HG03571 (cell line): ENCODE measurements around the gene C12orf57.

Experiments used
- ATAC-seq: cut with Tn5 transposase; IDR thresholded peaks from one replicate; pipeline ENCODE4 v1.9.1; 2021; ENCODE audit not compliant: unreplicated experiment

The C12orf57 gene

DNA sequence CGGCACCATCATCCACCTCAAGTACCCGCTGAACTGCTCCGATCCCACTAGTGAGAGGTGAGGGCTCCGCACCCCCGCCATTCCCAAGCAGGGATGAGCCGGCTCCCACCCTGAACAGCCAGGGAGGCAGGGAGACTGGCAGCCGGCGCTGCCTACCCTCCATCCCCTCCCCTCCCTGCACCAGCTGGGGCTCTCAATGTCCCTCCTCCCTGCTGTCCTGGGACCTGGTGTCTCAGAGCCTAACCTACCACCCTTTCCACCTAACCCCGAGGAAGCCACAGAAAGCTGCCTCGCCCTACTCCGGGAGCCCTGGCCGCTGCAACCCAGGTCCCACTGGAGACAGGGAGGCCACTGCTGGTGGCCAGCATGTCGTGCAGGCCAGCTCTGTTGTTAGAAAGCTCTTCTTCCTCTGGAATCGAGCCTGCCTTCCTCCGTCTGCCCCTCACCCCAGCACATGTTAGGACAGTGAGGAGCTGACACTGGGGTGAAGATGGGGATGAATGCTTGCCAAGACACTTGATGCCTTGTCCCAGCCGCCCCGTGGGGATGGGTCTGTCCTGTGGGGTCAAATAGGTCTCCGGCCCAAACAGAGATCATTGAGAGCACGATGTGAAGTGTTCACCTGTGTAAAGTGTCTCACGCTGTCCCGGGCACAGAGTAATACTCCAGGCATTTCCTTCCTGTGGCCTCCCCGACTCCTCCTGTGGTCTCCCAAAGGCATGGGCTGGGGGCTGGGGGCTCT lies 8.5 kb downstream of the C12orf57 start:
- ATAC-seq, result no peak

DNA sequence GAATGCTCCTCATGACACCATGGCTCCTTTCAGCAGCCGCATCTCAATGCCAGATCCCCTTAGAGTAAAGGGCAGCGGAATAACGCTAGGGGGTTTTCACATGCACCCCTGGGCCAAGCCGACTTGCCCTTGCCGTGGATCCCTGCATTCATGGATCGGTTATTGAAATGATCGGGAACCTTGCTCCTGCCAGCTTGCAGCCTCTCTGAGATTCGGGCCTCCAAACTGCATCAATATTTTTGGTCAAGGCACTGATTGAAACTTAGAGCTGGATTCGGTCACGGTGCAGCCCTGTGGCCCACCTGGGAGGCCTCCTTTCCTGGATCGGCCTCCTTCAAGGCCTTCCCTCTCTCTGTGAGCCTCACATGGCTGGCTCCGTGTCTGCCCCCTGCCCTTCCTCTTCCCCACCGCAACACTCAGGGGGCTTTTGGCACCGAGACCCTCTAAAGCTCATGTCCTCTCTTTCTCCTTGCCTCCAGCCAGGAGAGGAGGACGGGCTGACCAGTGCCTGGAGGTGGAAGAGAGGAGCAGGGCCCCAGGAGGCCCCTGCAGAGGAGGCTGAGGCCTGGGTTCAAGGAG lies 9.1 kb downstream of the C12orf57 start:
- no peak for ATAC-seq

DNA sequence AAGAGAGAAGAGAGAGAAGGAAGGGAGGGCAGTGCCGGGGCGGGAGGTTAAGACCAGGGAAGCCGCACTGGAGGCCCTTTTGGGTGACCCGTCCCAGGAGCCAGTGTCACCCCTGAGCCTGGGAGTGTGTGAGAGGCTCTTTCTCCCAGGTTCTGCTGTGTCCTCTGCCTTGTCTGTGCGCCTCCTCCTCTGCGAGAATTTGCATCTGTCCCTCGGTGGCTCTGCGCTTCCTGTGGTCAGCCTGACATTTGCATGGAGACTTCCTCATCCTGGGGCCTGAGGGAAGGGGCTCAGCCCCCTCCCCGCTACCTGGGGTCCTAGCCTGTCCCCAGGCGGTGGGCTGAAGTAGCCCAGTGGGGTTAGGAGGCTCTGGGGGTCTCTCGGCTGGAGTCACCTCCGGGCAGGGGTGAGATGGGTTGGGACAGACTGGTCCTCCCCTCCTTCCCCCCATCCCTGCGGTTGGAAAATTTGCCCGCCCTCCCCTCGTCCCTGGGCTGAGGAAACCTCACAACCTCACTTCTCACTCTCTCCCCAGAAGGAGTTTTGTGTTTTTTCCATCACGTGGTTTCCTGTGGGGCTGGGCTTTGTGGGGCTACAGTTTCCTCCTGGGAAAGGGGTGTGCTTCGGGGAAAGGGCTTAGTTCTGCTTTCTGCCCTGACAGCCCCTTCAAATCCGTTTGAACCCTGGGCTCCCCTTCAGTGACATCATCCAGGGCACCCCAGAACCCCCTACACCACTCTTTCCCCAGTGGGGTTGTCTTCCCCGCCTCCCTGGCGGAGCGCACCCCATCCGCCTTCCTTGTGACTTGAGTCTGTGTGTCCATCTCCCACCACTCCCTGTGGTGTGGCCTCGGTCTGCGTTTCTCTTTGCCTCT lies 9.9 kb downstream of the C12orf57 start:
- ATAC-seq, result peak; percentile 42

DNA sequence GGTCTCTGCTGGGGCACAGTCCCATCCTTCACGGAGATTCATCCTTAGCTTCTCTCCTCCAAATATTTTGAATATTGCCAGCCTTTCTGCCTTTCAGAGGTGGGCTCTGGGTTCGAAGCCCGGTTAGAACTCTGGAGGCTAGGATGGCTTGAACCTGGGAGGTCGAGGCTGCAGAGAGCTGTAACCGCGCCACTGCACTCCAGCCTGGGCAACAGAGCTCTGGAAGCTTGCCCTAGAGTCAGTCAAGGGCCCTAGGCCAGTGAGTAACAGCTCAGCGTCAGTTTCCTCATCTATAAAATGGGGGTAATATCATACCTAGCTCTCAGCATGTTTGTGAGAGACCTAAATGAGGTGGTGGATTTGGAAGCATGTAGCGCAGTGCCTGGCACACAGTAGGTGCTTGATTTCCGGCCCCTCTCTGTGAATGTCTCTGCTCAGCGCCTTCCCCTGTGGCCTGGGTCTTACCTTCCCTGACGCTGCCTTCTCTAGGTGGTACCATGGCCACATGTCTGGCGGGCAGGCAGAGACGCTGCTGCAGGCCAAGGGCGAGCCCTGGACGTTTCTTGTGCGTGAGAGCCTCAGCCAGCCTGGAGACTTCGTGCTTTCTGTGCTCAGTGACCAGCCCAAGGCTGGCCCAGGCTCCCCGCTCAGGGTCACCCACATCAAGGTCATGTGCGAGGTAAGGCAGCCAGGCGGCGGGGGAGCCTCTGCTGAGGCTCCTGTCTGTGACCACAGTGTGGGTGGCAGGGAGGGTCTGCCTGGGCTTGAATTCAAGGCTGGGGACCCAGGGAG lies 10.7 kb downstream of the C12orf57 start:
- no peak for ATAC-seq

DNA sequence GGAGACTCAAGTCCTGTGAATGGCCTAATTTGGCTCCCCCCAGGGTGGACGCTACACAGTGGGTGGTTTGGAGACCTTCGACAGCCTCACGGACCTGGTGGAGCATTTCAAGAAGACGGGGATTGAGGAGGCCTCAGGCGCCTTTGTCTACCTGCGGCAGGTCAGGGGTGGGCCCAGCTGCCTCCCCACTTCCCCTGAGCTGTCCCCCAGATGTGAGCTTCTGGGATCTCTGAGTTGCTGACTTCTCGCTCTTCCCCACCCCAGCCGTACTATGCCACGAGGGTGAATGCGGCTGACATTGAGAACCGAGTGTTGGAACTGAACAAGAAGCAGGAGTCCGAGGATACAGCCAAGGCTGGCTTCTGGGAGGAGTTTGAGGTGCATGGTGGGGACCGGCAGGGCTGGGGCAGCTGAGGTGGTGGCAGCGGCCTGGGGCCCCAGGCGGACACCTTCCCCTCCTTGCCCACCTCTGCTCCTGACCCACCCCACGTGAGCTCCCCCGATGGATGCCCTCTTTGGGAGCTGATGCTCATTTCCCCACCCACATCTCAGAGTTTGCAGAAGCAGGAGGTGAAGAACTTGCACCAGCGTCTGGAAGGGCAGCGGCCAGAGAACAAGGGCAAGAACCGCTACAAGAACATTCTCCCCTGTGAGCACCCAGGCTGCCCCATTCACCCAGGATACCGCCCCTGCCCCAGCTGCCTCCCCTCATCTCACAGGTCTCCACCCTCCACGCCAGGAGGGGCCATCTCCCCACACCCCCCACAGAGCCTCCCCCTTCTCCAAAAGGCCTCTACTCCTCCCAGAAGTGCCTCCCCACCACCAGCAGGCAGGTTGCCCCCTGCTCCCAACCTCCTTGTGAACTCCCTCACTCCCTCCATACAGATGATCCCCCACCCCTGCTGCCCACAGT lies 11.5 kb downstream of the C12orf57 start:
- ATAC-seq, result no peak

DNA sequence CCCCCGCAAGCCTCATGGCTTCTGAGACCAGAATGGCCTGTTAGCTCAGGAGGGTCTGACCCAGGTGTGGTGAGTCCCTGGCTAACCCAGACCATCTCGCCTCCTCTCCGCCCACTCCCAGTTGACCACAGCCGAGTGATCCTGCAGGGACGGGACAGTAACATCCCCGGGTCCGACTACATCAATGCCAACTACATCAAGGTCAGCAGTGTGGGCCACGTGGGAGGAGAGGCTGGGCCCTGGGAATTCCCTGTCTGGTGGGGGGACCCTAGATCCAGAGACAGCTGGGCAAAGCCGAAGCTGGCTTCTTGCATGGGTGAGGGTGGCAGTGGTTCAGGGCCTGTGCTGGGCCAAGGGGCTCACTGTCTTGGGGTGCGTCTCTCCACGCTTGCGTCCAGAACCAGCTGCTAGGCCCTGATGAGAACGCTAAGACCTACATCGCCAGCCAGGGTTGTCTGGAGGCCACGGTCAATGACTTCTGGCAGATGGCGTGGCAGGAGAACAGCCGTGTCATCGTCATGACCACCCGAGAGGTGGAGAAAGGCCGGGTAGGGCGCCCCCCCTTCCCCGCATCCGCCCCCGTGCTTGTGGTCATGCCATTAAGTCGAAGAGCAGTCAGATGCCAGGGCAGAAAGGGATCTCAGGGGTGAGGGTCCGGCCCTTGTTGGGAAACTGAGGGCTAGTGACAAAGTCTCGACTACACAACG lies 12.4 kb downstream of the C12orf57 start:
- ATAC-seq, result no peak

DNA sequence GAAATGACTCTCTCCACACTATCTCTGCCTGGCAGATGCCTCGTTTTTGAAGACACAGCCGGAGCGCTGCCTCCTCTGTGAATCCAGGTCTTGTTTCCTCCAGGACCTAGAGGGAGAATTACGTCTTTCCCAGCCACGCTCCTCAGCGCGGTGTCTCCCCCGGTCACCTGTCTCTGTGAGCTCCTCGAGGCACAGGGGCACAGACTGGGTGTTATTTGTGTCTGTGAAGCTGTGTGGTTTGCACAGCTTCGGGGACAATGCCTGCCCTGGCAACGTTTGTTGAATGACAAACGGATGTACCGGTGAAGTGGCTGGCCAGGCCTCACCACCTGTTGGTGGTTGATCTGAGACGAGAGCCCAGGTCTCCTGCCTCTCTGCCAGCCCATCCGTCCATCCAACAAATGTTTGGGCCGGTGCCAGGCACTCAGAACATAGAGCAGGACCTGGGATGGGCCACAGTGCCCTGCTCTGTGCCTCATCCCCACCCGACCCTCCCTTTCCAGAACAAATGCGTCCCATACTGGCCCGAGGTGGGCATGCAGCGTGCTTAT lies 13.4 kb downstream of the C12orf57 start:
- no peak for ATAC-seq

DNA sequence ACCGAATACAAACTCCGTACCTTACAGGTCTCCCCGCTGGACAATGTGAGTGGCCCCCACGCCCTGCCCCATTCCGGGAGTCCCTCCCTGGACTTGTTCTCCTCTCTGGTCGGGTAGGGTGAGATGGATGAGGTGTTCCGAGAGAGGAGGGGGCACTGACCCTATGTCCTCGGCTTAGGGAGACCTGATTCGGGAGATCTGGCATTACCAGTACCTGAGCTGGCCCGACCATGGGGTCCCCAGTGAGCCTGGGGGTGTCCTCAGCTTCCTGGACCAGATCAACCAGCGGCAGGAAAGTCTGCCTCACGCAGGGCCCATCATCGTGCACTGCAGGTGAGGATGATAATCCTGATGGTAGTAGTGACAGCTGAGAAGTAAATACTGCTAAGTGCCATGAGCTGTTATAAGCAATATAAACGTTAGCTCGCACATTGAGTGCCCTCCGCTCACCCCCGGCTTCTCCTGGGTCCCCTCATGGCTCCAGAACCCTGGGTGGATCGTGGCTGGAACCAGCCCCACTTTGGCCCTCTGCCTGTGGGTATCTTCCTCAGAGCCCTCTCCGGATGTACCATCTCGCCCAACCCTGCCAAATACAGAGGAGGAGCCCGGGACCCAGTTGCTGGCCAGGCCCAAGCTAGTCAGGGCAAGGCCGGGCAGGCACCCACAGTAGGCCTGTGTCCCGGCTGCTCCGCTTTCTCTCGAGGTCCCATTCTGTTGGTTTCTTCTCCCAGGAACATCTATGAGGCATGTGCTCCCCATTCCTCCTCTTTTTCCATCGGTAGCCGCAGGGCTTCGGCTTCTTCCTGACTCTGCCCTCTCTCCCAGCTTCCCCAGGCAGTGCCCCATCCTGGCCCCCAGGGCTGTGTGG lies 14.2 kb downstream of the C12orf57 start:
- no peak for ATAC-seq

DNA sequence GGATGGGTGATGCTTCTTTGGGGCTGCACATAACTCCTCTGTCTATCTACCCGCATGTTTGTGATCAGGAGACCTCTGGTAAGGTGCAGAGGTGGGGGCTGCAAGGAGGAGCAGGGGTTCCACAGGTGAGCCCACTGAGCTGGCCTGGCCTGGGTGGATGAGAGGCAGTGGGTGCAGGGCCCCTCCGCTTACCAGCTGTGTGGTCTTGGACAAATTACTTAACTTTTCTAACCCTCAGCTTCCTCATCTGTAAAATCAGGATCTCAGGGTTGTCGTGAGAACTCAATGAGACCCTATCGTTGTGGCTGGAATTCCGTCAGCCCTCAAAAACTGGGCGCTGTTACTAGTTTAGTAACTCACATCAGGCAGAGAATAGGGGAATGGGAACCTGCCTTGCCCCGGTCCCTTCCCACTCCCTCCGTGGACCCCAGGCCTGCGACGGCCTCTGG lies 14.8 kb downstream of the C12orf57 start:
- no peak for ATAC-seq

DNA sequence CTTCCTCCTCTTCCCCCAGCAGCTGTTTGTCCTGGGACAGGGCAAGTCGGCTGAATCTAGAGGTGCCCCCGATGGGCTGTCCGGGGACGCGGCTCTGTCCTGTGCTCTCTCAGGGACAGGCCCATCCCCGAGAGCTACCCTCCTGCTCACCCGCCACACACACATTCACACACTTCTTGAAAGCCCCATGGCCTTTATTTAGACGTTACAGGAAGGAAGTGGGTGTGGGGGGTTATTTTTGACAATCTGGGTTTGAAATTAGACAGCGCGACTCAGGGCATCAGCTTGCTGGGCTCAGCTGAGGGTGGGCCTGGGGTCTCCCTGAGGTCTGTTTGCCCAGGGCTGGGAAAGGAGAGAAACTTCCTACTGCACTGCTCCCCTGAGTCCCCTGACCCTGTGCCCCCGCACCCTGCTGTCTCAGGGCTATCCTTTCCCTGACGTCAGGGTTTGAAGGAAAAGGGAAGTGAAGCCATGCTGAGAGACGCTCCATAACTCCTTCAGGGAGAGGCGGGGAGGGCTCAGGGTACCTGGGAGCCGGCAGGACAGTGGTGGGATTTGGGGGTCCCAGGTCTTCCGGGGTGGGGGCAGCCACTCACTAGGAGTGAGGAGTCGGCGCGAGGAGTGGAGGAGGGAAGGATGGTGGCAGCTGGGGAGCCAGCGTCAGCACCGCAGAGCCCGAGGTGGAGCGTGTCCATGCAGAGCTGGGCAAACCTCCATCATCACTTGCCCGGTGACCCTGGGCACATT lies 15.4 kb downstream of the C12orf57 start:
- ATAC-seq, result peak; percentile 44

DNA sequence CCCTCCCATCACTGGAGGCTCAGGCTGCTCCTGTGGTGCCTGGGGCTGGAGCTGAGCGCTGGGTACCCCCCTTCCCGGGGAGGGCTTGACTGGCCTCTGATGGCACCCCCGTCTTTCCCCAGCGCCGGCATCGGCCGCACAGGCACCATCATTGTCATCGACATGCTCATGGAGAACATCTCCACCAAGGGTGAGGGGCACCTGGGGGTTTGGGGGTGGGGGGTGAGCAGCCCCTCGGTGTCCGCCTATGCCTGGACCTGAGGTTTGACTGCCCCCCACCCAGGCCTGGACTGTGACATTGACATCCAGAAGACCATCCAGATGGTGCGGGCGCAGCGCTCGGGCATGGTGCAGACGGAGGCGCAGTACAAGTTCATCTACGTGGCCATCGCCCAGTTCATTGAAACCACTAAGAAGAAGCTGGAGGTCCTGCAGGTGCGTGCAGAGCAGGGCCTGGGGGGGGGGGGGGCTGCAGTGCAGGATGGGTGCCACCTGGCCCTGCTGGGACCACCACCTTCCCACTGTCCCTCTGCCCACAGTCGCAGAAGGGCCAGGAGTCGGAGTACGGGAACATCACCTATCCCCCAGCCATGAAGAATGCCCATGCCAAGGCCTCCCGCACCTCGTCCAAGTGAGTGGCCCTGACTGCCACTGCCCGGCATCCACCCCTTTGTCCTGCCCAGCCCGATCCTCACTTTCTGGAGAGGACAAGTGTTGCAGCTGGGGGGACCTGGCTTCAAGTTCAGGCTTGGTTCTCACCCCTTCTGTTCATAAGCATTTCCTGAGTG lies 16.2 kb downstream of the C12orf57 start:
- no peak for ATAC-seq

DNA sequence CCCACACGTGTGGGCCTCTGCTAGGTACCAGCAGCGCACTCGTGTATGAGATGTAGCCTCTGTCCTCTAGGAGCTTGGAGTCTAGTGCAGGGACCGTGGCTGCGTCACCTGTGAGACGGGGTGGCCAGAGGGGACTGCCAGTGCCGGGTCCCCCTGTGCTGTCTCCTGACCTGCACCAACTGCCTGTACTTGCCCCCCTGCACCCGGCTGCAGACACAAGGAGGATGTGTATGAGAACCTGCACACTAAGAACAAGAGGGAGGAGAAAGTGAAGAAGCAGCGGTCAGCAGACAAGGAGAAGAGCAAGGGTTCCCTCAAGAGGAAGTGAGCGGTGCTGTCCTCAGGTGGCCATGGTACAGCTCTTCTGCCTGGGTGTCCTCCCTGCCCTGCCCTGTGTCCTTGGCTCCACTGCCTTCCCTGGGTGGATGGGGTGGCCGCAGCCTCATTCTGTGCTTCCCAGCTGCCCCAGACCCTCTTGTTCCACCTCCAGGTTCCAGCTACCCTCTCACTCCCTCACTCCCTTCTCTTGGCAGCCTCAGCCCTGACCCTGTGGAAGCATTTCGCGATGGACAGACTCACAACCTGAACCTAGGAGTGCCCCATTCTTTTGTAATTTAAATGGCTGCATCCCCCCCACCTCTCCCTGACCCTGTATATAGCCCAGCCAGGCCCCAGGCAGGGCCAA lies 16.9 kb downstream of the C12orf57 start:
- no peak for ATAC-seq

DNA sequence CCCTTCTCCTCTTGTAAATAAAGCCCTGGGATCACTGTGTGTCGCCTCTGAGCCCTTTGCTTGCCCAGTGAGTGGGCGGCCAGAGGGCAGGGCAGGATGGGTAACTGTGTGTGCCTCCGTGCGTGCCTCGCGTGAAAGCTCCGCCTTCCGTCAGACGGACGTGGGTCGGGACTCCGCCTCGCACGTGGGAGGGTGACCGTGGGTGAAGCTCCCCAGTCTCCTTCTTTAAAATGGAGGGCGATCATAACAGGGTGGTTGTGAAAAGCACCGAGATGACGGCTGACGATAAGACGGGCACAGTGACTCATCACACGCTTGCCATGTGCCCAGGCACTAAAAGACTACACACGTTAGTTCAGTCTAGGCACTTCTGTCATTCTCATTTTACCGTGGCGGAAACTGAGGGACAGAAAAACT lies 17.5 kb downstream of the C12orf57 start:
- ATAC-seq, result no peak

DNA sequence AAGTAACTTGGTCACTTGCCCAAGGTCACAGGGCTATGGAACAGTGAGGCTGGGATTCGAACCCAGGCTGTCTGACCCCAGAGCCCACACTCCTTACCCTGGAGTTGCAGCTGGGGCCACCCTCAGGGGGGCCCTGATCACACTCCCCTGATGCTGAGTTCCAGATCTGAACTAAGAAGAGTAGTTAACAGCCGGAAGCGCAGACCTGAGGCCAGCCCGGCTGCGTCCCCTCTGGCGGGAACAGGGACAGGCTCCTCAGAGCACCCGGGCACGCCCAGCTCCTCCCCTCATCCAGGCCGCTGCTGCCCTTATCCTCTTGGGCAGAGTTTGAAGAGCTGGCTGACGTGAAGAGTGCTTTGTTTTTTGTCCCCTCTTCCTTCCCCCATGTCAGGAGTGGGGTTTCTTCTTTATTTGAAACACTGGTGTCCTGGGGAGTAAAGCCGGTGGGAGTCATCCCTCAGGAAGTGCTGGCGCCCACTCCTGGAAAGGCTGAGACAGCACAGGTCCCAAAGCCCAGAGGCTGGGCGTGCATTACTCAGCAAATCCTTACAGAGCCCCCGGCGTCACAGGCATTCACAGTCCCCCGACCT lies 18.0 kb downstream of the C12orf57 start:
- ATAC-seq, result no peak

DNA sequence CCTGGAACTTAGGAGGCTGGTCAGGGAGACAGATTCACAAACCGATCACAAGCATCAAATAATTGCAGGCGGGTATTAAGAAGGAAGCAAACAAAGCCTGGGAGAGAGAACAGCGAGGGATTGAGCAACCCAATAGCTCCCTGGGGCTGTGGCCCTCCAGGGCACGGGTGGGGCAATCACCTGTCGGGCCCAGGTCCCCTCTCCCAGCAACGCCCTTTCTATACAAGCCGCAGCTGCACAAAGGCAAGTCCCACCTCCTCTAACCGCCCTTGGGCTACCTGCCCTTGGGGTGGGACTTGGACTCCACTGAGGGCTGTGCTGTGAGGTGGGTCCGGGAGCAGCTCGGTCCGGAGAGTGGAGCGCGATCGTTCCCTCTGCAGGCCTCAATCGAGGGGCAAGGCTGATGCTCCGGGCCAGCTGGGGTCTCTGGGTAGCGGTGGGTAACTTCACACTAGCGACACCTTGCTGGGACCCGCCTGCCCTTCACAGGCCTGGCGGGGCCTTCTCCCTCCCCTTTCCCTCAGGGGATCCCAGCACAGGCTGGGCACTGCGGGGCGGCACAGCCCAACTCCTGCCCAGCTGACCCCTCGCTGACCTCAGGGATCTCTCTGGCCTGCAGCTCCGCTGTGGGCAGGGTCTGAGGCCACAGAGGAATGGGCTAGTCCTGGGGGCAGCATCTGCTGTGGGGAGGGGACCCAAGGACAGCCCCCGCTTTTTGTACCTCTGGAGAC lies 18.6 kb downstream of the C12orf57 start:
- no peak for ATAC-seq
